HG03575 (cell line): Measurements from ENCODE around the gene MAN2B2.
"Not testable (repeated sequence)": the region's sequence is repeated elsewhere in the genome, so short reads cannot be mapped to it uniquely, and the experiment has no call there.

Experiments
- ATAC-seq: cut with Tn5 transposase; IDR thresholded peaks from one replicate; pipeline ENCODE4 v1.9.1; 2021; ENCODE audit not compliant: unreplicated experiment, insufficient number of reproducible peaks, low FRiP score; ENCODE audit errors: extremely low read depth

Gene MAN2B2

GRCh38 chr4:6626066-6626465, 51.1 kb downstream of the MAN2B2 start:
- ATAC-seq = no peak

- no peak for ATAC-seq
These were observed 52.8 kb downstream of the MAN2B2 start for GRCh38 chr4:6627832-6628231.

- ATAC-seq = not testable (repeated sequence)
These were observed 53.5 kb downstream of the MAN2B2 start for GRCh38 chr4:6628484-6628883.

GRCh38 chr4:6632125-6632524, 57.1 kb downstream of the MAN2B2 start:
- ATAC-seq = no peak

GRCh38 chr4:6633091-6633906, 58.3 kb downstream of the MAN2B2 start:
- ATAC-seq = no peak

- no peak for ATAC-seq
These were observed 59.8 kb downstream of the MAN2B2 start for GRCh38 chr4:6634746-6635145.

GRCh38 chr4:6639137-6639680, 64.2 kb downstream of the MAN2B2 start:
- no peak for ATAC-seq

- peak; percentile 52 for ATAC-seq
These were observed 65.5 kb downstream of the MAN2B2 start, which contains the start of gene MRFAP1 for GRCh38 chr4:6640292-6641163. TSS of gene MRFAP1 (plus strand) at chr4:6640685. CDS start at chr4:6640863, 178 bp downstream.

GRCh38 chr4:6641164-6641970, 66.4 kb downstream of the MAN2B2 start:
- no peak for ATAC-seq

GRCh38 chr4:6641971-6642320, 67.0 kb downstream of the MAN2B2 start:
- no peak for ATAC-seq

GRCh38 chr4:6643141-6643847, 68.3 kb downstream of the MAN2B2 start:
- ATAC-seq = no peak

- no peak for ATAC-seq
These were observed 70.0 kb downstream of the MAN2B2 start for GRCh38 chr4:6644792-6645530.

GRCh38 chr4:6647169-6647568, 72.2 kb downstream of the MAN2B2 start:
- ATAC-seq = no peak

GRCh38 chr4:6647582-6648230, 72.7 kb downstream of the MAN2B2 start:
- no peak for ATAC-seq

- no peak for ATAC-seq
These were observed 74.2 kb downstream of the MAN2B2 start for GRCh38 chr4:6649216-6649615.

GRCh38 chr4:6654211-6654610, 79.2 kb downstream of the MAN2B2 start:
- not testable (repeated sequence) for ATAC-seq

GRCh38 chr4:6655291-6655690, 80.3 kb downstream of the MAN2B2 start:
- ATAC-seq = not testable (repeated sequence)
